Smooth muscle cell (in vitro differentiated cells): ENCODE data around the gene NLGN2. TPM values are rescaled to one million over a fixed set of nuclear protein-coding genes. Genes with fewer than 3 reads are reported as not detected.

Experiments used
- DNase-seq: peaks from one replicate; lab custom pipeline; 2025; ENCODE audit not compliant: unreplicated experiment; lab: John Stamatoyannopoulos, UW
- H2AFZ ChIP-seq: fragments of 200-600 bp; sonication (generic); 2 replicates; pipeline ENCODE4 v1.6.0; 2016; ENCODE audit warnings: antibody characterized with exemption, low read depth, mild to moderate bottlenecking
- H3F3A ChIP-seq: fragments of 200-600 bp; sonication (generic); 2 replicates; pipeline ENCODE4 v1.6.0; 2017; ENCODE audit warnings: antibody characterized with exemption, low read depth
- H3K27ac ChIP-seq: fragments of 200-600 bp; sonication (generic); 2 replicates; pipeline ENCODE4 v1.5.1; 2016; ENCODE audit warnings: low read depth, mild to moderate bottlenecking
- H3K27me3 ChIP-seq: fragments of 200-600 bp; sonication (generic); 2 replicates; pipeline ENCODE4 v1.6.1; 2016; ENCODE audit warnings: low read depth, mild to moderate bottlenecking
- H3K36me3 ChIP-seq: fragments of 200-600 bp; sonication (generic); 2 replicates; pipeline ENCODE4 v1.5.1; 2016; ENCODE audit warnings: low read depth
- H3K4me1 ChIP-seq: fragments of 200-600 bp; sonication (generic); 2 replicates; pipeline ENCODE4 v1.5.1; 2016; ENCODE audit warnings: low read depth
- H3K4me2 ChIP-seq: fragments of 200-600 bp; sonication (generic); 2 replicates; pipeline ENCODE4 v1.6.0; 2016; ENCODE audit warnings: mild to moderate bottlenecking
- H3K4me3 ChIP-seq: fragments of 200-600 bp; sonication (generic); 2 replicates; pipeline ENCODE4 v1.5.1; 2016; ENCODE audit warnings: mild to moderate bottlenecking
- H3K79me2 ChIP-seq: fragments of 200-600 bp; sonication (generic); 2 replicates; pipeline ENCODE4 v1.6.0; 2016; ENCODE audit warnings: low read depth, mild to moderate bottlenecking
- H3K9ac ChIP-seq: fragments of 200-600 bp; sonication (generic); 2 replicates; pipeline ENCODE4 v1.6.0; 2016; ENCODE audit warnings: low read depth
- H3K9me3 ChIP-seq: fragments of 200-600 bp; sonication (generic); replicated peaks from 2 replicates; pipeline ENCODE4 v1.5.1; 2016; ENCODE audit warnings: low read depth
- H4K20me1 ChIP-seq: fragments of 200-600 bp; sonication (generic); 2 replicates; pipeline ENCODE4 v1.6.0; 2016; ENCODE audit warnings: low read depth
- CTCF ChIP-seq: fragments of 200-600 bp; sonication (generic); IDR thresholded peaks from 2 replicates; pipeline ENCODE4 v1.5.1; 2017; ENCODE audit warnings: borderline replicate concordance, mild to moderate bottlenecking, antibody characterized with exemption; ENCODE audit not compliant: insufficient read depth, poor library complexity, severe bottlenecking
- WGBS: methylation state at CpG from one replicate; pipeline ENCODE4 v1.1.7; 2016; ENCODE audit warnings: low lambda C conversion rate; 5-methylcytosine and 5-hydroxymethylcytosine counted together
- polyA plus RNA-seq: library from polyadenylated mRNA; unstranded; fragments of >200 nt; fragmentation: Nextera tagmentation; extraction: Ambion mirVana; gene quantifications from 2 replicates; pipeline ENCODE4 v1.2.1, GENCODE V29; 2016
- total RNA-seq: library from RNA; depleted of rRNA; stranded (reverse); fragments of >200 nt; gene quantifications from 2 replicates; pipeline ENCODE4 v1.2.3, GENCODE V29; 2014

NLGN2 gene
- total and polyA plus RNA-seq, 2 experiments from 2014 or later = 10.8 to 20.9 TPM

- no peak overlapping the region for H3K4me2 ChIP-seq
- H3K79me2 ChIP-seq = no peaks in the 10 kb centered on the region
- H3K9me3 ChIP-seq = no peaks in the 10 kb centered on the region
- H3K27me3 ChIP-seq = no peaks in the 10 kb centered on the region
- H3K4me1 ChIP-seq = peaks cover 5% of the 10 kb centered on the region
- H3K36me3 ChIP-seq = no peaks in the 10 kb centered on the region
- no peak overlapping the region for H3K4me3 ChIP-seq
- H3F3A ChIP-seq = no peaks in the 10 kb centered on the region
- H2AFZ ChIP-seq = no peak overlapping the region
- H3K9ac ChIP-seq = no peak overlapping the region
- H4K20me1 ChIP-seq = peaks cover 25% of the 10 kb centered on the region
- no peak for TF ChIP-seq CTCF
- 96% methylated on average over 6 of the region's 6 CpGs for WGBS
- no peak overlapping the region for H3K27ac ChIP-seq
- no peak for DNase-seq
Observed at GRCh38 chr17:7409716-7410115, 2.1 kb downstream of the NLGN2 start.

GRCh38 chr17:7410634-7411426 lies 3.2 kb downstream of the NLGN2 start:
- no peaks in the 10 kb centered on the region for H3K27me3 ChIP-seq
- 95% methylated on average over 25 of the region's 25 CpGs for WGBS
- H4K20me1 ChIP-seq = peaks cover 21% of the 10 kb centered on the region
- H3K27ac ChIP-seq = no peak overlapping the region
- H3K4me2 ChIP-seq = no peak overlapping the region
- peaks cover 3% of the 10 kb centered on the region for H3K4me1 ChIP-seq
- no peak overlapping the region for H3K9ac ChIP-seq
- no peak overlapping the region for H3K4me3 ChIP-seq
- DNase-seq = no peak
- no peaks in the 10 kb centered on the region for H3K9me3 ChIP-seq
- no peaks in the 10 kb centered on the region for H3K79me2 ChIP-seq
- no peaks in the 10 kb centered on the region for H3K36me3 ChIP-seq
- no peaks in the 10 kb centered on the region for H3F3A ChIP-seq
- no peak overlapping the region for H2AFZ ChIP-seq
- no peak for TF ChIP-seq CTCF

DNA sequence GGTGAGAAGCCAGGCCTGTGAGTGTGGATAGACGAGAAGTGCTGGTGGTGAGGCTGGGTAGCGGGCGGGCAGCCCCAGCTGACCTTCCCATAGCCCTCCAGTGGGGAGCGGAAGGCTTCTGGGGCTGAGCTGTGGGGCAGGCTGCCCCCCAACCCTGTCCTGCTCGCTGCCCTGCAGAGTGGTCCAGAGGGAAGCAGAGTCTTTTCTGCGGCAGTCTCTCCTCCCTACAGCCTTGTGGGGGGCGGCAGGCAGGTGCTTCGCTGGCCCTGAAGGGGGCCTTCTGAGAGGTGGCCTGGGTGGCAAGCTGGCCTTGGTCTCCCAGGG lies 3.7 kb downstream of the NLGN2 start:
- Histone ChIP-seq H3K9me3 (no peaks in the 10 kb centered on the region), H3K4me3 (no peak overlapping the region), H3F3A (no peaks in the 10 kb centered on the region), H4K20me1 (peaks cover 16% of the 10 kb centered on the region), H3K9ac (no peak overlapping the region), H3K79me2 (no peaks in the 10 kb centered on the region), H3K4me2 (no peak overlapping the region), H3K4me1 (no peaks in the 10 kb centered on the region), H3K36me3 (no peaks in the 10 kb centered on the region), H3K27ac (no peak overlapping the region), H2AFZ (no peak overlapping the region), H3K27me3 (no peaks in the 10 kb centered on the region)
- TF ChIP-seq CTCF = no peak
- WGBS = 94% methylated on average over 8 of the region's 8 CpGs
- DNase-seq = no peak
